ENCODE measurements around the gene ZNF396. TPM values are rescaled to one million over a fixed set of nuclear protein-coding genes. Genes with fewer than 3 reads are reported as not detected.

Gene ZNF396
- total and polyA plus RNA-seq, 2 experiments from 2014 or later: 2.8 to 3.8 TPM

- DNase-seq (ENCODE audit: low read depth in 1 of 2, low spot score in 1 of 2): peak in 1 of 2 donors; percentile 25
- H3K36me3 ChIP-seq: peaks cover 40% of the 10 kb centered on the region
- TF ChIP-seq, protein P1, sequence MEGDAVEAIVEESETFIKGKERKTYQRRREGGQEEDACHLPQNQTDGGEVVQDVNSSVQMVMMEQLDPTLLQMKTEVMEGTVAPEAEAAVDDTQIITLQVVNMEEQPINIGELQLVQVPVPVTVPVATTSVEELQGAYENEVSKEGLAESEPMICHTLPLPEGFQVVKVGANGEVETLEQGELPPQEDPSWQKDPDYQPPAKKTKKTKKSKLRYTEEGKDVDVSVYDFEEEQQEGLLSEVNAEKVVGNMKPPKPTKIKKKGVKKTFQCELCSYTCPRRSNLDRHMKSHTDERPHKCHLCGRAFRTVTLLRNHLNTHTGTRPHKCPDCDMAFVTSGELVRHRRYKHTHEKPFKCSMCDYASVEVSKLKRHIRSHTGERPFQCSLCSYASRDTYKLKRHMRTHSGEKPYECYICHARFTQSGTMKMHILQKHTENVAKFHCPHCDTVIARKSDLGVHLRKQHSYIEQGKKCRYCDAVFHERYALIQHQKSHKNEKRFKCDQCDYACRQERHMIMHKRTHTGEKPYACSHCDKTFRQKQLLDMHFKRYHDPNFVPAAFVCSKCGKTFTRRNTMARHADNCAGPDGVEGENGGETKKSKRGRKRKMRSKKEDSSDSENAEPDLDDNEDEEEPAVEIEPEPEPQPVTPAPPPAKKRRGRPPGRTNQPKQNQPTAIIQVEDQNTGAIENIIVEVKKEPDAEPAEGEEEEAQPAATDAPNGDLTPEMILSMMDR (IDR thresholded peaks at IDR 0.05; ENCODE audit: low read depth, low read length): no peak
- H3K27ac ChIP-seq: peak overlapping the region; percentile 50
- no peaks in the 10 kb centered on the region for H3K4me1 ChIP-seq (ENCODE audit: low read depth)
- H3K9me3 ChIP-seq (ENCODE audit: low read depth): no peaks in the 10 kb centered on the region
- H3K27me3 ChIP-seq: no peaks in the 10 kb centered on the region
- no peak overlapping the region for H3K4me3 ChIP-seq
Measured at GRCh38 chr18:35331367-35332087, 45.6 kb downstream of the ZNF396 start.

DNA sequence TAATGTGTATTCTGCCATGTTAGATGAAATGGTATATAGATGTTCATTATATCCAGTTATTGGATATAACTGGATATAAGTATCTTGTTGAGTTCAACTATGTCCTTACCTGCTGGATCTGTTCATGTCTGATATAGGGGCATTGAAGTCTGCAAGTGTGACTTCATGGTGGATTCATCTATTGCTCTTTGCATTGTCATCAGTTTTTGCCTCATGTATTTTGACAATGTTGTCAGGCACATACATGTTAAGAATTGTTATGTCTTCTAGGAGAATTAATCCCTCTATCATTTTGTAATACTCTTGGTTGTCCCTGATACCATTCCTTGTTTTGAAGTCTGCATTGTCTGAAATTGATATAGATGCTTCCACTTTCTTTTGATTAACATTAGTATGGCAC lies 48.3 kb downstream of the ZNF396 start:
- TF ChIP-seq, protein P1 (IDR thresholded peaks at IDR 0.05; ENCODE audit: low read depth, low read length): no peak
- Histone ChIP-seq H3K27ac (no peak overlapping the region), H3K9me3 (ENCODE audit: low read depth) (no peaks in the 10 kb centered on the region), H3K27me3 (no peaks in the 10 kb centered on the region), H3K4me1 (ENCODE audit: low read depth) (no peaks in the 10 kb centered on the region), H3K4me3 (no peak overlapping the region), H3K36me3 (peaks cover 15% of the 10 kb centered on the region)
- no peak for DNase-seq (ENCODE audit: low read depth in 1 of 2, low spot score in 1 of 2)

DNA sequence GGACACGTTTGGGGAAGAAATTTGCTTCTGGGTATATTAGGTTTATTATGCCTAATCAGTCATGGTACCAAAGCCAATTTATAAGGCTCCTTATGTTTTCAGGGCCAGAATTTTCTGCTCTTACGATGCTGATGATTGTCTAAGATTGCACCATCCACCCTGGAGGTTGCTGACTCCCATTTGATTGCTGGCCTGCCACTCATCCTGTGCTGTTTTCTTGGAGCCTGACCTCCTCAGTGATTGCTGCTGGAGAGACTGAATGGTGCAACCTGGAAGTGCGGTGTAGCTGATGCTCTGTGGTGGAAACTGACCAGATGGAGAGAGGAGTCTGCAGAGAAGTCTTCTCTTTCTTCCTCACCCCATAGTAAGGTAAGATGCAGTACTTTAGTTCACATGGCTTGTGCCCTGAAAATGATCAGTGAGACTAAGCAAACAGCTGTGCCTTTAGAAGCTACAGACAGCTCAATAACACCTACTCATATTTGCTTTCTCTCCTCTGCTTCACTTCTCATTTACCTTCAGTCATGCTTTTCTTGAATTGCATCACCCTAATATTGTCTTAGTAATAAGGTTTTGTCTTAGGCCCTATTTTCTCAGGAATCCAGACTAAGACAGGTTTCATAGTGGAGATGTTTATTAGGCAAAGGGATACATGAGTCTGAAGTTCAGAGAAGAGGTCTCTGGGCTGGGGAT lies 50.3 kb downstream of the ZNF396 start:
- no peaks in the 10 kb centered on the region for H3K36me3 ChIP-seq
- no peak overlapping the region for H3K27ac ChIP-seq
- no peaks in the 10 kb centered on the region for H3K9me3 ChIP-seq (ENCODE audit: low read depth)
- no peaks in the 10 kb centered on the region for H3K27me3 ChIP-seq
- no peaks in the 10 kb centered on the region for H3K4me1 ChIP-seq (ENCODE audit: low read depth)
- TF ChIP-seq, protein P1 (IDR thresholded peaks at IDR 0.05; ENCODE audit: low read depth, low read length): no peak
- H3K4me3 ChIP-seq: no peak overlapping the region
- no peak for DNase-seq (ENCODE audit: low read depth in 1 of 2, low spot score in 1 of 2)

- H3K27ac ChIP-seq: no peak overlapping the region
- H3K4me3 ChIP-seq: no peak overlapping the region
- DNase-seq (ENCODE audit: low read depth in 1 of 2, low spot score in 1 of 2): no peak
- no peaks in the 10 kb centered on the region for H3K4me1 ChIP-seq (ENCODE audit: low read depth)
- H3K27me3 ChIP-seq: no peaks in the 10 kb centered on the region
- no peaks in the 10 kb centered on the region for H3K9me3 ChIP-seq (ENCODE audit: low read depth)
- TF ChIP-seq, protein P1 (IDR thresholded peaks at IDR 0.05; ENCODE audit: low read depth, low read length): no peak
- no peaks in the 10 kb centered on the region for H3K36me3 ChIP-seq
Measured at GRCh38 chr18:35324926-35325655, 52.0 kb downstream of the ZNF396 start.

DNA sequence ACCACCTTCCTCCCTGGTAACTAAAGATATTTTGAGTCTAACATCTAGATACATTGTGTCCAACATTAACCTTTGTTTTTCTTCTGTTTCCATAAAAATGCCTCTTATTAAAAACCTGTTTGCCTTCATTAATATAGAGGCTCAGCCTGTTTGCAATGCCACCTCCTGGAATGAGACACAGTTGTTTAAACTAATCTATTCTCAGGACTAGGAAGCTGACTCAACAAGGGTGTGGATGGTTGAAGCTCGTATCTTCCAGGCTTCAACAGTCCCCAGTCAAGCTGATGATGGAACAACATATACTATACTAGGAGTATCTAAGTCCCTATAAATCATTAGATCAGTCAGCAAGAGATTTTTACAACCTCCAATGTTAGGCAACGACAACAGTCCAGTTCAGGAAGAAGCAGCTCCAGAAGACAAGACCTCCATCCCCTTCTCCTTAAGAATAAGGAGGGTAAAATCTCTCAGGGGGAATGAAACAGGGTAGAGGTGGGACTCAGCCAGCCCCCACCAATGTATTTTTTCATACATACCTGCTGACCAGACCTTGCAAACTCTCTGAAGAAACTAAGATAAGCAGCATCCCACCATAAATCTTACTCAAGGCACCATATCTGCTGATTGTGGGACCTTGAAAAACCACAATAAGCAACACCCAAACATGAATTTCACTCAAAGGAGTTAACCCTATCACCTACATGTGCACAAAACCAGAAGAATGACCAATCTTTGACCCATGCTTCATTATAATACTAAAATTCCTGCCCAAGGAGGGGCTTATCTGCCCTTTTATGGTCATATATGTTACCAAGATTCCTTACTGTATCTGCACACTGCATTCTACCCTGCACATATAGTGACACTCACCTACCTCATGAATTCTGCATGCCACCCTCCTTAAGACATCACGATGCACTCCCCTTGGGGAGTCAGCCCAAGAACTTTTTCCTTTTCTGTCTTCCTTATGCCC lies 54.4 kb downstream of the ZNF396 start:
- Histone ChIP-seq H3K27ac (no peak overlapping the region), H3K4me1 (ENCODE audit: low read depth) (no peaks in the 10 kb centered on the region), H3K27me3 (no peaks in the 10 kb centered on the region), H3K9me3 (ENCODE audit: low read depth) (no peaks in the 10 kb centered on the region), H3K36me3 (no peaks in the 10 kb centered on the region), H3K4me3 (no peak overlapping the region)
- DNase-seq (ENCODE audit: low read depth in 1 of 2, low spot score in 1 of 2): no peak
- TF ChIP-seq, protein P1 (IDR thresholded peaks at IDR 0.05; ENCODE audit: low read depth, low read length): no peak
